Measurements from ENCODE around the gene MZT1.

Gene MZT1

DNA sequence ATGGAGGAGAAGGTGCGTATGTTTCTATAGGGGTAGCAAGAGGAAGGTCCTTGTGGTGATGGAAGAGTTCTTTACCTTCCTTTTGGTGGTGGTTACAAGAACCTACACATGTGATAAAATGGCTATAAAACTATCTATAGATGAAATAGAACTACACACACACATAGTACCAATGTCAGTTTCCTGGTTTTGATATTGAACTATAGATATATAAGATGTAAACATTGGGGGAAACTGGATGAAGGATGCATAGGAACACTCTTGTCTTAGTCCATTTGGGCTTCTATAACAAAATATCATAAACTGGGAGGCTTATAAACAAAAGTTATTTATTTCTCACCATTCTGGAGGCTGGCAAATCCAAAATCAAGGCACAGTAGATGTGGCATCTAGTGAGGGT, 47.1 kb downstream of the MZT1 start:
- no peak for DNase-seq (ENCODE audit: low read depth)

- DNase-seq (ENCODE audit: low read depth), result no peak
Measured at GRCh38 chr13:72678312-72678711, 49.1 kb downstream of the MZT1 start.

- no peak for DNase-seq (ENCODE audit: low read depth)
Measured at GRCh38 chr13:72677431-72677830, 50.0 kb downstream of the MZT1 start.

- DNase-seq (ENCODE audit: low read depth), result no peak
Measured at GRCh38 chr13:72666391-72666790, 61.0 kb downstream of the MZT1 start.

- DNase-seq (ENCODE audit: low read depth), result no peak
Measured at GRCh38 chr13:72662548-72662947, 64.9 kb downstream of the MZT1 start.

Data from HS-5 (cell line).